Peyer's patch (tissue), 4 donors: ENCODE measurements around the gene CERT1.

Source experiments
- CTCF ChIP-seq, 6 experiments: fragments of 450-650 bp in 4 of 6; fragments of 200-600 bp in 2 of 6; sonication (generic) in 1 of 6; IDR thresholded peaks; one replicate each; pipeline ENCODE4 v1.5.1; 2017 to 2019; ENCODE audit warnings: antibody characterized with exemption in 6 of 6, mild to moderate bottlenecking in 3 of 6, moderate library complexity in 1 of 6
- POLR2A ChIP-seq, 2 donors: fragments of 450-650 bp; IDR thresholded peaks; one replicate each; pipeline ENCODE4 v1.5.1; 2017; ENCODE audit warnings: antibody characterized with exemption in 2 of 2, mild to moderate bottlenecking in 2 of 2, moderate library complexity in 2 of 2

DNA sequence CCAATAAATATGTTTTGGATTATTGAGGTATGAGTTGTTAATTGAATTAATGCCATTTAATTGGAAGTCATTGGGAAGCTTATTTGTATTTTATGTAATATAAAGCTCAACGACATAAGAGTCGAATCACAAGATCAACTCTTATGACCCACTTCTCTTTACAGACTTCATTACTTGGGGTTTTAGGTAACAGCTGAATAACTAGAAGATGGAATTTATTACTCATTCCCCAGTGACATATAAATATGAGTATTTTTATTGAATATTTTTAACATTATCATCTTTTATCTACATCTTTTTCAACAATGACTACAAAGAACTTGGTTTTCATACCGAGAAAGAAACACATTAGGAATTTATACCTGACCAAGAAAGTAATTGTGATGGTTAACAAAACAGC is 153.3 kb downstream of the CERT1 start:
- no peak for TF ChIP-seq CTCF (IDR thresholded peaks at IDR 0.05)
- TF ChIP-seq POLR2A (IDR thresholded peaks at IDR 0.05), result no peak
